ENCODE results near the gene CAPN5.

The CAPN5 gene

GRCh38 chr11:77135069-77135468 is 68.3 kb downstream of the CAPN5 start:
- Histone ChIP-seq H3K36me3 (ENCODE audit: insufficient read depth, low read length) (no peaks in the 10 kb centered on the region), H3K4me3 (ENCODE audit: low read depth, low read length, poor library complexity, severe bottlenecking) (no peak overlapping the region), H3K9ac (ENCODE audit: low read length) (no peak overlapping the region), H3K4me2 (ENCODE audit: low read length) (no peak overlapping the region), H3K4me1 (ENCODE audit: insufficient read depth, low read length, severe bottlenecking) (no peaks in the 10 kb centered on the region), H3K79me2 (ENCODE audit: insufficient read depth, low read length) (no peaks in the 10 kb centered on the region), H2AFZ (ENCODE audit: low read length) (no peak overlapping the region), H3K27ac (ENCODE audit: low read depth, low read length, poor library complexity, severe bottlenecking) (no peak overlapping the region), H3K27me3 (ENCODE audit: insufficient read depth, low read length) (no peaks in the 10 kb centered on the region), H4K20me1 (ENCODE audit: insufficient read depth, low read length) (no peaks in the 10 kb centered on the region), H3K9me3 (ENCODE audit: low read length) (no peaks in the 10 kb centered on the region), H3K9me2 (ENCODE audit: low read depth, low read length) (no peaks in the 10 kb centered on the region), H3F3A (ENCODE audit: insufficient read depth, low read length) (no peaks in the 10 kb centered on the region)
- TF ChIP-seq CTCF (IDR thresholded peaks at IDR 0.05; ENCODE audit: low read length) (no peak), EZH2 (IDR thresholded peaks at IDR 0.05; ENCODE audit: borderline replicate concordance, low read length) (no peak)

GRCh38 chr11:77136074-77136473 is 69.3 kb downstream of the CAPN5 start:
- no peaks in the 10 kb centered on the region for H3K36me3 ChIP-seq (ENCODE audit: insufficient read depth, low read length)
- no peak overlapping the region for H3K4me3 ChIP-seq (ENCODE audit: low read depth, low read length, poor library complexity, severe bottlenecking)
- no peak overlapping the region for H3K4me2 ChIP-seq (ENCODE audit: low read length)
- TF ChIP-seq EZH2 (IDR thresholded peaks at IDR 0.05; ENCODE audit: borderline replicate concordance, low read length) = no peak
- TF ChIP-seq CTCF (IDR thresholded peaks at IDR 0.05; ENCODE audit: low read length) = no peak
- H4K20me1 ChIP-seq (ENCODE audit: insufficient read depth, low read length) = no peaks in the 10 kb centered on the region
- no peaks in the 10 kb centered on the region for H3K79me2 ChIP-seq (ENCODE audit: insufficient read depth, low read length)
- H3K27ac ChIP-seq (ENCODE audit: low read depth, low read length, poor library complexity, severe bottlenecking) = no peak overlapping the region
- H3K27me3 ChIP-seq (ENCODE audit: insufficient read depth, low read length) = no peaks in the 10 kb centered on the region
- no peaks in the 10 kb centered on the region for H3F3A ChIP-seq (ENCODE audit: insufficient read depth, low read length)
- no peaks in the 10 kb centered on the region for H3K9me2 ChIP-seq (ENCODE audit: low read depth, low read length)
- no peak overlapping the region for H2AFZ ChIP-seq (ENCODE audit: low read length)
- no peaks in the 10 kb centered on the region for H3K9me3 ChIP-seq (ENCODE audit: low read length)
- no peak overlapping the region for H3K9ac ChIP-seq (ENCODE audit: low read length)
- no peaks in the 10 kb centered on the region for H3K4me1 ChIP-seq (ENCODE audit: insufficient read depth, low read length, severe bottlenecking)

DNA sequence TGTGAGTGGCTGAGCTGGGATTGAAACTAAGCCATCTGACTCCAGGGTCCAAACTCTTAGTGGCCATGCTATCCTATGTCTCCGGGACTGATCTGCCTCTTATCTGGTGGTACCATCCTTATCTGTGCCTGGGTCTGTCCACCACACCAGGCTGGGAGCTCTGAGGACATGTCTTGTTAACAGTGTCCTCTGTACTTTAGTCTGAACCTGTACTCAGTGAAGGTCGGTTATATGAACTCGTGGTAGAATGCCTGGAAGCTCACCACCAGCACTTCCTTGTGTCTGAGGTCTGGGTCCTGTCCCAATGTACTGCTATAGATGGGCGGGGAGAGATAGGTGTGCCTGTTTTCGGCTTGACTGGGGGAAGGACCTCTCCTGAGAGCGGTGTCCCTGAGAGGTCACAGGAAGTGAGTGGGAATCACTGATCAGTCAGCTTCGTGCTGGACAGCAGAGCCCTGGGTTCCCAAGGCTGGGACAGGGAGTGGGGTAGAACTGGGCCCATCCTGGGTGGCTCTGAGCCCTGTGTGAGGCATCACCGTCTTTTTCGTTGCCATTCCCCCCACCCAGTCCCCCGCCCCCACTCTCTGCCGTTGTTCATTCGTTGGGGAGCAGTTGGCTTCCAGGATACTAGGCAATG is 70.1 kb downstream of the CAPN5 start:
- H3K79me2 ChIP-seq (ENCODE audit: insufficient read depth, low read length) = no peaks in the 10 kb centered on the region
- H4K20me1 ChIP-seq (ENCODE audit: insufficient read depth, low read length) = no peaks in the 10 kb centered on the region
- H3F3A ChIP-seq (ENCODE audit: insufficient read depth, low read length) = no peaks in the 10 kb centered on the region
- H3K9me3 ChIP-seq (ENCODE audit: low read length) = no peaks in the 10 kb centered on the region
- no peak overlapping the region for H2AFZ ChIP-seq (ENCODE audit: low read length)
- no peak overlapping the region for H3K4me2 ChIP-seq (ENCODE audit: low read length)
- TF ChIP-seq CTCF (IDR thresholded peaks at IDR 0.05; ENCODE audit: low read length) (no peak), EZH2 (IDR thresholded peaks at IDR 0.05; ENCODE audit: borderline replicate concordance, low read length) (no peak)
- H3K4me1 ChIP-seq (ENCODE audit: insufficient read depth, low read length, severe bottlenecking) = no peaks in the 10 kb centered on the region
- no peak overlapping the region for H3K27ac ChIP-seq (ENCODE audit: low read depth, low read length, poor library complexity, severe bottlenecking)
- no peaks in the 10 kb centered on the region for H3K9me2 ChIP-seq (ENCODE audit: low read depth, low read length)
- H3K27me3 ChIP-seq (ENCODE audit: insufficient read depth, low read length) = no peaks in the 10 kb centered on the region
- H3K36me3 ChIP-seq (ENCODE audit: insufficient read depth, low read length) = no peaks in the 10 kb centered on the region
- H3K9ac ChIP-seq (ENCODE audit: low read length) = no peak overlapping the region
- no peak overlapping the region for H3K4me3 ChIP-seq (ENCODE audit: low read depth, low read length, poor library complexity, severe bottlenecking)
